Mesenteric fat pad (tissue), 1 donor: ENCODE data around the gene AKAIN1. TPM values are rescaled to one million over a fixed set of nuclear protein-coding genes. Genes with fewer than 3 reads are reported as not detected.

Experiments used
- DNase-seq: peaks from one replicate; pipeline ENCODE4 v3.0.0-alpha.2; 2020; ENCODE audit warnings: low spot score
- total RNA-seq: library from RNA; stranded (reverse); fragmentation: NEBNext Ultra II Directional; extraction: Animal tissue kit (Norgen Biotek cat#: 25700); gene quantifications from one replicate; pipeline ENCODE4 v1.2.1, GENCODE V29; 2021
- donor health status: DM: yes; HTN: yes; CAD: no.

AKAIN1 gene
- total RNA-seq, 1 donor from 2014 or later: not detected

GRCh38 chr18:5097116-5097703, 99.8 kb downstream of the AKAIN1 start:
- DNase-seq: no peak

- no peak for DNase-seq
These were observed 101.8 kb downstream of the AKAIN1 start for GRCh38 chr18:5095239-5095638.

- no peak for DNase-seq
These were observed 103.2 kb downstream of the AKAIN1 start for GRCh38 chr18:5093902-5094301.

Other genes starting within 250 kb of the AKAIN1 start
- gene ZBTB14, start 98.5 kb upstream of the AKAIN1 start, total RNA-seq: 9.2 TPM